Spleen (tissue), 7 donors: ENCODE data around the gene TLE4.

Source experiments
- CTCF ChIP-seq, 11 experiments: fragments of 200-600 bp in 7 of 11; fragments of 450-650 bp in 4 of 11; sonication (generic) in 4 of 11; IDR thresholded peaks in 8 of 11; conservative IDR thresholded peaks in 3 of 11; 1 replicate in 7 of 11; 2 replicates in 4 of 11; pipeline versions ENCODE4 v1.4.0 to v1.8.0; 2016 to 2021; ENCODE audit warnings: antibody characterized with exemption in 11 of 11, inconsistent platforms in 4 of 11, mild to moderate bottlenecking in 1 of 11
- POLR2AphosphoS5 ChIP-seq, 3 donors: sonication (generic); formaldehyde crosslinking; IDR thresholded peaks; one replicate each; pipeline ENCODE4 v1.5.1; 2017; ENCODE audit warnings: antibody characterized with exemption in 3 of 3
- donor health status: DM: no; HTN: no; CAD: no; lungs with moderate emphysema.
- donor health status: DM: no; HTN: no; CAD: no.
- donor health status: DM: no; HTN: no; CAD: no.

GRCh38 chr9:79559495-79560181 is 12.1 kb upstream of the TLE4 start:
- TF ChIP-seq CTCF (IDR thresholded peaks at IDR 0.05 in 8 of 11, conservative IDR thresholded peaks at IDR 0.05 in 3 of 11) = no peak
- no peak for TF ChIP-seq POLR2AphosphoS5 (IDR thresholded peaks at IDR 0.05)
